ENCODE data around the gene RCBTB1.

DNA sequence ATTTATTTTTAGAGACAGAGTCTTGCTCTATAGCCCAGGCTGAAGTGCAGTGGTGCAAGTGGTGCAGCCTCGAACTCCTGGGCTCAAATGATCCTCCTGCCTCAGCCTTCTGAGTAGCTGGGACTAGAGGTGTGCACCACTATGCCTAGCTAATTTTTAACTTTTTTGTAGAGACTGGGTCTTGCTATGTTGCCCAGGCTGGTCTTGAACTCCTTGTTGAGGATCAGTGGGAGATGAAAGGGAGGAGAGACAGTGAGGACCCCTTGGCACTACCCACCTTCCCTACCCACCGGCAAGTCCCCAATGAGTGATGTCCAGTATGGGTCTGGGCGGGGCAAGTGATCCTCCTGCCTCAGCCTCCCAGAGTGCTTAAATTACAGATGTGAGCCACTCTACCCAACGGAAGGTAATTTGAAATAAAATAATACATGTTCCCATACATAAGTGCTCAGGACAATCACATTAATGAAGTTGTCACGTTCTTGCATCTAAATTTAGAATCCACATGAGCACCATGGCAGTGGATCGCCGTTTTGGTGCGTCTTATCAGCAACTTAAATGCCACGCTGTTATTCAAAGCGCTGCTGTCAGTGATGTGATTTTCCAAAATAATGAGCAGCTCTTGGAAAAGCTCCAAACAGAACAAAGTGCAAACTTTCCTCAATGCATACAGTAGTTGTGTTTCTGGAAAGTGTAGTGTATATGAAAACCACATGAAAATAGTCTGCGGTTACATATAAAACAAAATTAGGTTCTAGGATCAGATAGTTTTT, 37.0 kb upstream of the RCBTB1 start:
- TF ChIP-seq, protein P1, sequence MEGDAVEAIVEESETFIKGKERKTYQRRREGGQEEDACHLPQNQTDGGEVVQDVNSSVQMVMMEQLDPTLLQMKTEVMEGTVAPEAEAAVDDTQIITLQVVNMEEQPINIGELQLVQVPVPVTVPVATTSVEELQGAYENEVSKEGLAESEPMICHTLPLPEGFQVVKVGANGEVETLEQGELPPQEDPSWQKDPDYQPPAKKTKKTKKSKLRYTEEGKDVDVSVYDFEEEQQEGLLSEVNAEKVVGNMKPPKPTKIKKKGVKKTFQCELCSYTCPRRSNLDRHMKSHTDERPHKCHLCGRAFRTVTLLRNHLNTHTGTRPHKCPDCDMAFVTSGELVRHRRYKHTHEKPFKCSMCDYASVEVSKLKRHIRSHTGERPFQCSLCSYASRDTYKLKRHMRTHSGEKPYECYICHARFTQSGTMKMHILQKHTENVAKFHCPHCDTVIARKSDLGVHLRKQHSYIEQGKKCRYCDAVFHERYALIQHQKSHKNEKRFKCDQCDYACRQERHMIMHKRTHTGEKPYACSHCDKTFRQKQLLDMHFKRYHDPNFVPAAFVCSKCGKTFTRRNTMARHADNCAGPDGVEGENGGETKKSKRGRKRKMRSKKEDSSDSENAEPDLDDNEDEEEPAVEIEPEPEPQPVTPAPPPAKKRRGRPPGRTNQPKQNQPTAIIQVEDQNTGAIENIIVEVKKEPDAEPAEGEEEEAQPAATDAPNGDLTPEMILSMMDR (IDR thresholded peaks at IDR 0.05) = no peak
- TF ChIP-seq POLR2A (IDR thresholded peaks at IDR 0.05) = no peak
